H1 (cell line): ENCODE data around the gene KNDC1. TPM values are rescaled to one million over a fixed set of nuclear protein-coding genes. Genes with fewer than 3 reads are reported as not detected.

Experiments used
- CTCF ChIA-PET: fragments of 300-600 bp; sonication (Branson Sonifier 250); formaldehyde crosslinking; loops from one replicate; lab custom pipeline; 2021; ENCODE audit not compliant: partially characterized antibody; lab: Charles Lee
- POLR2A ChIA-PET: fragments of 300-600 bp; sonication (Branson Sonifier 250); formaldehyde crosslinking; loops from one replicate; lab custom pipeline; 2021; ENCODE audit warnings: inconsistent platforms; ENCODE audit not compliant: partially characterized antibody; lab: Charles Lee
- DNase-seq, 2 experiments: peaks; one replicate each; pipeline versions ENCODE4 v3.0.0 to v3.0.0-alpha.2; 2010 to 2022; ENCODE audit warnings: low spot score in 2 of 2, low read depth in 1 of 2, mixed read lengths in 1 of 2
- FAIRE-seq: peaks from 2 replicates; lab custom pipeline; 2011; peaks lifted over from hg19 to GRCh38; lab: Jason Lieb, UNC
- H2AFZ ChIP-seq: 2 replicates; pipeline ENCODE4 v1.8.1; 2012; ENCODE audit warnings: low read length, inconsistent platforms
- H2AK5ac ChIP-seq: 2 replicates; pipeline ENCODE4 v1.6.1; 2013; ENCODE audit warnings: low read depth, low read length
- H2BK120ac ChIP-seq: replicated peaks from 2 replicates; pipeline ENCODE3; 2013; ENCODE audit warnings: low read depth, low read length, inconsistent platforms
- H2BK12ac ChIP-seq: 2 replicates; pipeline ENCODE4 v1.6.1; 2013; ENCODE audit warnings: low read depth, low read length
- H2BK15ac ChIP-seq: 2 replicates; pipeline ENCODE4 v1.6.1; 2013; ENCODE audit warnings: low read length
- H2BK20ac ChIP-seq: 2 replicates; pipeline ENCODE4 v1.6.1; 2013; ENCODE audit warnings: low read length
- H2BK5ac ChIP-seq: 2 replicates; pipeline ENCODE4 v1.6.1; 2013; ENCODE audit warnings: low read depth, low read length
- H3K14ac ChIP-seq: 2 replicates; pipeline ENCODE4 v1.6.1; 2013; ENCODE audit warnings: inconsistent platforms; ENCODE audit not compliant: insufficient read length
- H3K18ac ChIP-seq: 2 replicates; pipeline ENCODE4 v1.6.1; 2013; ENCODE audit warnings: low read length; ENCODE audit errors: extremely low read depth
- H3K23ac ChIP-seq: 2 replicates; pipeline ENCODE4 v1.6.1; 2013; ENCODE audit warnings: inconsistent platforms; ENCODE audit not compliant: insufficient read length
- H3K23me2 ChIP-seq: 2 replicates; pipeline ENCODE4 v1.6.1; 2013; ENCODE audit warnings: low read depth, low read length
- H3K27ac ChIP-seq: 2 replicates; pipeline ENCODE4 v1.6.1; 2011; ENCODE audit warnings: low read depth, low read length, inconsistent platforms
- H3K27me3 ChIP-seq, 4 experiments: replicated peaks in 1 of 4; 1 replicate in 1 of 4; 2 replicates in 3 of 4; pipeline versions ENCODE4 v1.6.1 to v1.8.1; 2011 to 2013; ENCODE audit warnings: low read length in 3 of 4, mild to moderate bottlenecking in 3 of 4, inconsistent platforms in 2 of 4, mixed read lengths in 2 of 4, moderate library complexity in 1 of 4; ENCODE audit not compliant: control insufficient read depth in 3 of 4, insufficient read depth in 3 of 4; ENCODE audit errors: extremely low read depth in 1 of 4
- H3K36me3 ChIP-seq, 4 experiments: 2 replicates each; pipeline versions ENCODE4 v1.6.1 to v1.8.1; 2011 to 2013; ENCODE audit warnings: mild to moderate bottlenecking in 4 of 4, low read length in 3 of 4, moderate library complexity in 2 of 4, control low read depth in 1 of 4, inconsistent platforms in 1 of 4; ENCODE audit not compliant: insufficient read depth in 4 of 4, control insufficient read depth in 2 of 4
- H3K4ac ChIP-seq: replicated peaks from 2 replicates; pipeline ENCODE3; 2013; ENCODE audit warnings: low read length, low read depth, mixed read lengths, inconsistent platforms; ENCODE audit not compliant: insufficient read length
- H3K4me1 ChIP-seq, 4 experiments: replicated peaks in 1 of 4; 1 replicate in 1 of 4; 2 replicates in 3 of 4; pipeline versions ENCODE4 v1.6.1 to v1.8.1; 2011 to 2013; ENCODE audit warnings: low read length in 3 of 4, inconsistent platforms in 2 of 4, mixed read lengths in 1 of 4; ENCODE audit not compliant: insufficient read depth in 4 of 4, control insufficient read depth in 3 of 4
- H3K4me2 ChIP-seq, 2 experiments: 2 replicates each; pipeline versions ENCODE4 v1.6.1 to v1.8.1; 2011 to 2013; ENCODE audit warnings: low read depth in 2 of 2, low read length in 2 of 2, control low read depth in 1 of 2, inconsistent platforms in 1 of 2, mild to moderate bottlenecking in 1 of 2; ENCODE audit not compliant: insufficient read depth in 1 of 2
- H3K4me3 ChIP-seq, 4 experiments: fragments of 200-600, 300-600 bp in 1 of 4; sonication (generic), shearing (Covaris generic), sonication (Bioruptor Twin) in 1 of 4; 2 replicates each; pipeline versions ENCODE4 v1.5.1 to v1.8.1; 2011 to 2016; ENCODE audit warnings: low read length in 4 of 4, low read depth in 3 of 4, control low read depth in 2 of 4, inconsistent platforms in 2 of 4, mild to moderate bottlenecking in 2 of 4, mixed read lengths in 1 of 4, moderate library complexity in 1 of 4; ENCODE audit not compliant: insufficient read depth in 2 of 4; ENCODE audit errors: extremely low read depth in 1 of 4
- H3K56ac ChIP-seq: replicated peaks from 2 replicates; pipeline ENCODE3; 2013; ENCODE audit warnings: low read depth, mild to moderate bottlenecking, mixed read lengths, low read length, inconsistent platforms; ENCODE audit not compliant: insufficient read length
- H3K79me1 ChIP-seq: 2 replicates; pipeline ENCODE4 v1.6.1; 2013; ENCODE audit warnings: low read depth, low read length, control low read depth
- H3K79me2 ChIP-seq, 2 experiments: 2 replicates each; pipeline versions ENCODE4 v1.6.1 to v1.8.1; 2012 to 2013; ENCODE audit warnings: low read length in 2 of 2, mild to moderate bottlenecking in 2 of 2, inconsistent platforms in 1 of 2; ENCODE audit not compliant: insufficient read depth in 2 of 2, control insufficient read depth in 1 of 2
- H3K9ac ChIP-seq, 4 experiments: replicated peaks in 1 of 4; 1 replicate in 1 of 4; 2 replicates in 3 of 4; pipeline versions ENCODE4 v1.6.1 to v1.8.1; 2011 to 2013; ENCODE audit warnings: low read depth in 3 of 4, low read length in 3 of 4, control low read depth in 2 of 4, mild to moderate bottlenecking in 2 of 4, moderate library complexity in 2 of 4, inconsistent platforms in 1 of 4; ENCODE audit errors: extremely low read depth in 1 of 4
- H3K9me3 ChIP-seq, 2 experiments: 2 replicates each; pipeline versions ENCODE4 v1.6.1 to v1.8.1; 2012 to 2013; ENCODE audit warnings: mild to moderate bottlenecking in 2 of 2, moderate library complexity in 2 of 2, control low read depth in 1 of 2, inconsistent platforms in 1 of 2, low read depth in 1 of 2, low read length in 1 of 2, mixed read lengths in 1 of 2; ENCODE audit not compliant: insufficient read depth in 2 of 2
- H4K20me1 ChIP-seq, 2 experiments: replicated peaks in 1 of 2; 2 replicates each; pipeline versions ENCODE3 to v1.8.1; 2011 to 2013; ENCODE audit warnings: inconsistent platforms in 2 of 2, low read length in 2 of 2, mild to moderate bottlenecking in 1 of 2; ENCODE audit not compliant: insufficient read depth in 2 of 2, control insufficient read depth in 1 of 2
- H4K5ac ChIP-seq: 2 replicates; pipeline ENCODE4 v1.6.1; 2013; ENCODE audit warnings: low read length, low read depth, mixed read lengths, inconsistent platforms; ENCODE audit not compliant: insufficient read length
- H4K8ac ChIP-seq: 2 replicates; pipeline ENCODE4 v1.8.0; 2013; ENCODE audit warnings: mild to moderate bottlenecking, moderate library complexity, low read length, inconsistent platforms; ENCODE audit not compliant: insufficient read depth; ENCODE audit errors: extremely low read depth
- H4K91ac ChIP-seq: replicated peaks from 2 replicates; pipeline ENCODE3; 2013; ENCODE audit warnings: low read length, mixed read lengths, inconsistent platforms; ENCODE audit not compliant: insufficient read length
- ASH2L ChIP-seq: fragments of 200-600, 300-600 bp; sonication (generic); IDR thresholded peaks from one replicate; pipeline ENCODE4 v1.7.1; 2017; ENCODE audit warnings: low read length
- ATF2 ChIP-seq: IDR thresholded peaks from 2 replicates; pipeline ENCODE4 v1.6.1; 2012; ENCODE audit warnings: low read length, inconsistent platforms
- EGR1 ChIP-seq: IDR thresholded peaks from 2 replicates; pipeline ENCODE4 v1.6.1; 2011; ENCODE audit warnings: low read depth, low read length, borderline replicate concordance
- EZH2 ChIP-seq: fragments of 200-600 bp; sonication (generic); IDR thresholded peaks from 2 replicates; pipeline ENCODE4 v1.7.1; 2012; ENCODE audit warnings: low read depth, mild to moderate bottlenecking, moderate library complexity, low read length, inconsistent platforms; ENCODE audit not compliant: severe bottlenecking
- HDAC2 ChIP-seq, 2 experiments: fragments of 300-600 bp in 1 of 2; sonication (generic) in 1 of 2; IDR thresholded peaks; 2 replicates each; pipeline ENCODE4 v1.6.1; 2011 to 2012; ENCODE audit warnings: low read depth in 2 of 2, low read length in 2 of 2, mild to moderate bottlenecking in 2 of 2, moderate library complexity in 2 of 2, borderline replicate concordance in 1 of 2, inconsistent platforms in 1 of 2
- NRF1 ChIP-seq: IDR thresholded peaks from 2 replicates; pipeline ENCODE4 v1.6.1; 2011; ENCODE audit warnings: mild to moderate bottlenecking, low read depth, low read length, improper control_type of control experiment
- PHF8 ChIP-seq: fragments of 200-600 bp; sonication (generic); conservative IDR thresholded peaks from 2 replicates; pipeline ENCODE4 v1.7.1; 2012; ENCODE audit warnings: low read depth, mild to moderate bottlenecking, inconsistent platforms, low read length, moderate library complexity
- POU5F1 ChIP-seq: IDR thresholded peaks from 2 replicates; pipeline ENCODE4 v1.6.1; 2011; ENCODE audit warnings: low read depth, mild to moderate bottlenecking, low read length, moderate library complexity
- RAD21 ChIP-seq, 2 experiments: IDR thresholded peaks in 1 of 2; conservative IDR thresholded peaks in 1 of 2; 2 replicates each; pipeline ENCODE4 v1.6.1; 2011; ENCODE audit warnings: low read depth in 2 of 2, low read length in 2 of 2, improper control_type of control experiment in 1 of 2, inconsistent platforms in 1 of 2, mild to moderate bottlenecking in 1 of 2, moderate library complexity in 1 of 2
- RNF2 ChIP-seq: fragments of 200-900, 300-1000 bp; sonication (generic); IDR thresholded peaks from 2 replicates; pipeline ENCODE4 v1.7.1; 2016; ENCODE audit warnings: borderline replicate concordance, low read depth, mild to moderate bottlenecking, antibody characterized with exemption, low read length; ENCODE audit not compliant: poor library complexity, severe bottlenecking; ENCODE audit errors: missing control alignments
- WGBS, 2 experiments: shearing (Covaris generic) in 1 of 2; methylation state at CpG; one replicate each; pipeline versions ENCODE4 v1.1.6 to v1.1.7; 2013 to 2015; ENCODE audit warnings: low lambda C conversion rate in 2 of 2, mixed read lengths in 2 of 2, inconsistent platforms in 1 of 2, low coverage in 1 of 2, missing lambda C conversion rate in 1 of 2; ENCODE audit not compliant: insufficient replicate concordance in 2 of 2, insufficient coverage in 1 of 2, insufficient read length in 1 of 2; ENCODE audit errors: extremely low coverage in 1 of 2, missing lambda C conversion rate in 1 of 2; 5-methylcytosine and 5-hydroxymethylcytosine counted together
- polyA plus RNA-seq, 7 experiments: library from polyadenylated mRNA; depleted of rRNA in 3 of 7; stranded (reverse) in 5 of 7; unstranded in 2 of 7; fragments of >200 nt in 5 of 7; fragments of 200-250 nt in 2 of 7; gene quantifications; 1 replicate in 5 of 7; 2 replicates in 1 of 7; 4 replicates in 1 of 7; pipeline versions ENCODE4 v1.2.1 to v1.2.3, GENCODE V29; 2011 to 2013; ENCODE audit warnings: missing spikeins in 2 of 7, mixed read lengths in 2 of 7
- total RNA-seq: library from RNA; stranded (reverse); fragmentation: NEBNext Ultra II Directional; extraction: Animal tissue kit (Norgen Biotek cat#: 25700); gene quantifications from 2 replicates; pipeline ENCODE4 v1.2.1, GENCODE V29; 2021

Gene KNDC1
- total and polyA plus RNA-seq, 2 of the 8 experiments (the other 6 are each of a cell fraction or from before 2014, with no cell fraction given) = 7.5 to 16.7 TPM

DNA sequence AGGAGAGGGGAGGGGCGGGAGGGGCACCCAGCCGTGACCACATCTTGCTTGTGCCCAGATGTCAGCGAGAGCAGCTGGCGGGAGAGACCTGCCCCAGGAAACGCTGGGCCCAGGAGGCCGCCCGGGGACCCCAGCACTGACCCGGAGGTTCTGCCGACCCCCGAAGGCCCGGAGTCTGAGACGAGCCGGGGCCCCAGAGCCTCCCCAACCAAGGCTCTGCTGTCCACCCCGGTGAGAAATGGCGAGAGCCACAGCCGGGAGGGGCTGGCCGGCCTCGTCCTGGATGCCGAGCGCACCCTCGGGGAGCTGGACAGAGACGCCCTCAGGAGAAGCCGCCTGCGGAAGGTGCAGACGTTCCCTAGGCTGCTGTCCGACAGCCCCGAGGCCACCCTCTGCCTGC, 25.9 kb downstream of the KNDC1 start:
- H3K4me3 ChIP-seq = no peak overlapping the region
- no peak overlapping the region for H4K8ac ChIP-seq
- WGBS, 2 experiments = 85% methylated on average over 17 of the region's 27 CpGs; no CpG with 5 or more reads in 1 of the 2 experiments
- peaks cover 0 to 26% of the 10 kb centered on the region in 2 experiments; a peak in 1 of 4 replicates for H3K9me3 ChIP-seq
- peaks cover 0 to 31% (median 10%) of the 10 kb centered on the region in 4 experiments; a peak in 4 of 8 replicates for H3K36me3 ChIP-seq
- DNase-seq = no peak
- H3K56ac ChIP-seq = no peak overlapping the region
- H3K79me2 ChIP-seq = no peaks in the 10 kb centered on the region
- no peaks in the 10 kb centered on the region; a peak in 1 of 7 replicates for H3K4me1 ChIP-seq
- no peak overlapping the region for H2BK12ac ChIP-seq
- no peak overlapping the region for H2BK15ac ChIP-seq
- H2BK20ac ChIP-seq = no peak overlapping the region
- no peak overlapping the region for H3K4me2 ChIP-seq
- no peak overlapping the region for H3K23ac ChIP-seq
- no peak overlapping the region for H3K27ac ChIP-seq
- no peak overlapping the region for H4K5ac ChIP-seq
- FAIRE-seq = no peak
- H4K20me1 ChIP-seq = peaks cover 0 to 8% of the 10 kb centered on the region in 2 experiments
- H3K27me3 ChIP-seq = no peaks in the 10 kb centered on the region
- H2AFZ ChIP-seq = no peak overlapping the region
- no peak overlapping the region for H4K91ac ChIP-seq
- ChIA-PET POLR2A (interaction anchor here (0.7 to 2.2 kb wide), 3 partner anchors 11 to 53 kb away, joined by 3 to 6 read pairs (median 3); no protein-coding TSS in a partner anchor), CTCF (interaction anchor here (0.9 to 1.4 kb wide), 2 partner anchors 39 to 42 kb away, joined by 3 to 4 read pairs; no protein-coding TSS in a partner anchor)
- H3K18ac ChIP-seq = no peak overlapping the region
- no peak overlapping the region for H2AK5ac ChIP-seq
- no peak overlapping the region for H3K14ac ChIP-seq
- 0 out of 2 replicates have a peak, but pooled peaks cover 2% of the 10 kb centered on the region for H3K23me2 ChIP-seq
- no peak overlapping the region for H3K9ac ChIP-seq
- no peak overlapping the region for H2BK120ac ChIP-seq
- H3K79me1 ChIP-seq = no peaks in the 10 kb centered on the region
- H2BK5ac ChIP-seq = no peak overlapping the region
- H3K4ac ChIP-seq = no peak overlapping the region
- no peak for TF ChIP-seq NRF1
- no peak for TF ChIP-seq POU5F1
- no peak for TF ChIP-seq ATF2
- TF ChIP-seq EGR1 = no peak
- no peak for TF ChIP-seq HDAC2 (IDR thresholded peaks at IDR 0.05; ENCODE audit: borderline replicate concordance in 1 of 2, low read depth in 2 of 2, low read length in 2 of 2)
- no peak for TF ChIP-seq RAD21 (IDR thresholded peaks at IDR 0.05 in 1 of 2, conservative IDR thresholded peaks at IDR 0.05 in 1 of 2; ENCODE audit: low read depth in 2 of 2, low read length in 2 of 2)
- no peak for TF ChIP-seq ASH2L
- no peak for TF ChIP-seq EZH2
- TF ChIP-seq RNF2 = no peak
- no peak for TF ChIP-seq PHF8
